ENCODE data around the gene BAG1. TPM values are rescaled to one million over a fixed set of nuclear protein-coding genes. Genes with fewer than 3 reads are reported as not detected.

The BAG1 gene
- total RNA-seq, 1 experiment from 2014 or later, result 55.6 TPM

DNA sequence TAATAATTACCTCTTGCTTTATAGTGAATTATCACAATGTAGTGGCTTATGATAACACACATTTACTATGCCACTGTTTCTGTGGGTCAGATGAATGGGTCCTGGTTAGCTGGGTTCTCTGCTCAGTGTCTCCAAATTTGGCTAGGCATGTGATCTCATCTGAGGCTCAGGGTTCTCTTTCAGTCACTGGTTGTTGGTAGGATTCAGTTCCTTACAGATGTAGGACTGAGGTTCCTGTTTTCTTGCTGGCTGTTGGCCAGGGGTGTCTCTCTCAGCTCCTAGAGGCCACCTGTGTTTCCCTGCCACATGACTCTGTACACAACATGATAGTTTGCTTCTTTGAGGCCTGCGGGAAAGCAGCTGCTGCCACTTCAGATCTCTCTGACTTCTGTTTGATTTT lies 32.9 kb upstream of the BAG1 start:
- Histone ChIP-seq H3K36me3 (ENCODE audit: insufficient read depth, low read length) (peaks cover 55% of the 10 kb centered on the region; the same call in 1 of the 2 replicates), H3K9ac (ENCODE audit: low read length) (peak overlapping the region; percentile 65), H3K9me2 (replicated peaks; ENCODE audit: insufficient read depth, low read length) (no peaks in the 10 kb centered on the region), H2AFZ (ENCODE audit: low read length) (no peak overlapping the region), H4K20me1 (ENCODE audit: insufficient read depth, low read depth, low read length) (peaks cover 16% of the 10 kb centered on the region; the same call in 1 of the 2 replicates), H3K79me2 (ENCODE audit: low read length) (peaks cover 92% of the 10 kb centered on the region), H3K4me2 (ENCODE audit: low read depth, low read length, poor library complexity, severe bottlenecking) (peak overlapping the region; percentile 86), H3K27ac (ENCODE audit: low read length) (peak overlapping the region; percentile 97), H3K4me3 (ENCODE audit: low read length) (peak overlapping the region; percentile 50), H3K9me3 (ENCODE audit: low read length) (no peaks in the 10 kb centered on the region), H3K4me1 (ENCODE audit: low read length) (peaks cover 69% of the 10 kb centered on the region), H3K27me3 (ENCODE audit: low read length) (no peaks in the 10 kb centered on the region)
- DNase-seq, result peak; percentile 93

DNA sequence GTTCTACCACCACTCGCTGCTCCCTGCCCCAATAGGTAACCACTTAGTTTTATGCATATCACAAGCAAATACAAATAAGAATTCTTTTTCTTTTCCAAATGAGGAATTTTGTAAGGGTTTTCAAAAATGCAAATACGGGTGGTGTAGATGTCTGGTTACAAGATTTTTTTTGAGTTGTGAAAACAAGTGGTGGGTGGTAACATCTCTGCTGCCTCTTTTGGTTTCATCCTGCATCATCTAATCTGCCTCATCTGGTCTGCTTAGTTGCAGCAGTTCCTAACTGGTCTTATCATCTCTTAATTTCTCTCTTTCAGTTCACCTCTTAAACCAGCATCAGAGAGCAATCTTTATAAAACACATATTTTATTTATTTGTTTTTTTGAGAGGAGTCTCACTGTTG lies 31.1 kb upstream of the BAG1 start:
- peak; percentile 58 for DNase-seq
- H3K4me3 ChIP-seq (ENCODE audit: low read length), result peak overlapping the region; percentile 50; the same call in 1 of the 2 replicates

DNA sequence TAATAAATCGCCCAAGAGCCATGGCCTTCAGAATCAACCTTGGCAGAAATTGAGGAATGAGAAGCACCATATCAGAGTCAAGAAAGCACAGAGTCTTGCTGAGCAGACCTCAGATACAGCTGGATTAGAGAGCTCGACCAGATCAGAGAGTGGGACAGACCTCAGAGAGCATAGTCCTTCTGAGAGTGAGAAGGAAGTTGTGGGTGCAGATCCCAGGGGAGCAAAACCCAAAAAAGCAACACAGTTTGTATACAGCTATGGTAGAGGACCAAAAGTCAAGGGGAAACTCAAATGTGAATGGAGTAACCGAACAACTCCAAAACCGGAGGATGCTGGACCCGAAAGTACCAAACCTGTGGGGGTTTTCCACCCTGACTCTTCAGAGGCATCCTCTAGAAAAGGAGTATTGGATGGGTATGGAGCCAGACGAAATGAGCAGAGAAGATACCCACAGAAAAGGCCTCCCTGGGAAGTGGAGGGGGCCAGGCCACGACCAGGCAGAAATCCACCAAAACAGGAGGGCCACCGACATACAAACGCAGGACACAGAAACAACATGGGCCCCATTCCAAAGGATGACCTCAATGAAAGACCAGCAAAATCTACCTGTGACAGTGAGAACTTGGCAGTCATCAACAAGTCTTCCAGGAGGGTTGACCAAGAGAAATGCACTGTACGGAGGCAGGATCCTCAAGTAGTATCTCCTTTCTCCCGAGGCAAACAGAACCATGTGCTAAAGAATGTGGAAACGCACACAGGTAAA lies 30.3 kb upstream of the BAG1 start:
- Histone ChIP-seq H3K79me2 (ENCODE audit: low read length) (peaks cover 92% of the 10 kb centered on the region), H2AFZ (ENCODE audit: low read length) (no peak overlapping the region), H4K20me1 (ENCODE audit: insufficient read depth, low read depth, low read length) (peaks cover 6% of the 10 kb centered on the region; the same call in 1 of the 2 replicates), H3K9ac (ENCODE audit: low read length) (peak overlapping the region; percentile 30), H3K4me2 (ENCODE audit: low read depth, low read length, poor library complexity, severe bottlenecking) (peak overlapping the region; percentile 86), H3K27ac (ENCODE audit: low read length) (peak overlapping the region; percentile 97), H3K9me2 (replicated peaks; ENCODE audit: insufficient read depth, low read length) (no peaks in the 10 kb centered on the region), H3K9me3 (ENCODE audit: low read length) (no peaks in the 10 kb centered on the region), H3K36me3 (ENCODE audit: insufficient read depth, low read length) (peaks cover 40% of the 10 kb centered on the region; the same call in 1 of the 2 replicates), H3K4me3 (ENCODE audit: low read length) (peak overlapping the region; percentile 50), H3K4me1 (ENCODE audit: low read length) (peaks cover 84% of the 10 kb centered on the region), H3K27me3 (ENCODE audit: low read length) (no peaks in the 10 kb centered on the region)
- peak; percentile 78 for DNase-seq

More for the DNA sequence above, 31.1 kb upstream of the BAG1 start:
- no peak overlapping the region for H2AFZ ChIP-seq (ENCODE audit: low read length)
- no peaks in the 10 kb centered on the region for H3K9me2 ChIP-seq (replicated peaks; ENCODE audit: insufficient read depth, low read length)
- H3K36me3 ChIP-seq (ENCODE audit: insufficient read depth, low read length), result peaks cover 47% of the 10 kb centered on the region; the same call in 1 of the 2 replicates
- H3K27me3 ChIP-seq (ENCODE audit: low read length), result no peaks in the 10 kb centered on the region
- H3K4me2 ChIP-seq (ENCODE audit: low read depth, low read length, poor library complexity, severe bottlenecking), result peak overlapping the region; percentile 86
- no peaks in the 10 kb centered on the region for H3K9me3 ChIP-seq (ENCODE audit: low read length)
- peaks cover 9% of the 10 kb centered on the region; the same call in 1 of the 2 replicates for H4K20me1 ChIP-seq (ENCODE audit: insufficient read depth, low read depth, low read length)
- H3K9ac ChIP-seq (ENCODE audit: low read length), result no peak overlapping the region; the same call in 1 of the 2 replicates
- H3K4me1 ChIP-seq (ENCODE audit: low read length), result peaks cover 84% of the 10 kb centered on the region
- H3K27ac ChIP-seq (ENCODE audit: low read length), result peak overlapping the region; percentile 97
- peaks cover 97% of the 10 kb centered on the region for H3K79me2 ChIP-seq (ENCODE audit: low read length)

DNA sequence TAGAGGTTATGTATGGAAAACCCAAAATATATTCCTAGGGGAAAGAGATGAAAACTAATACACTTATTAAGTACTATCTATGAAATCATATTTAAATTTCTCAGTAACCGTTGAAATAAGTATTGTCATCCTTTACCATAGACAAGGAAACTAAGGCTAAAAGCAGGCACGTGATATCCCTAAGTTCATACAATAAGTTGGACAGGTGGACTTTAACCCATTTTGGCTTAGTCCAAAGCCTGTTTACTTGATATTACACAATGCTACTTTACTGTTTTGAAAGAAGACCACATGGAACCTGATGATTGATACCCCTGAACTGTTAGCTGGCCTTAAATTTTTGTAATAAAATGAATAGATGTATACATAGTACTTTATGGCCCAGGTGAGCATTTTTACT lies 29.3 kb upstream of the BAG1 start:
- Histone ChIP-seq H2AFZ (ENCODE audit: low read length) (no peak overlapping the region), H3K9me2 (replicated peaks; ENCODE audit: insufficient read depth, low read length) (no peaks in the 10 kb centered on the region), H3K4me2 (ENCODE audit: low read depth, low read length, poor library complexity, severe bottlenecking) (peak overlapping the region; percentile 86), H3K27me3 (ENCODE audit: low read length) (no peaks in the 10 kb centered on the region), H3K4me3 (ENCODE audit: low read length) (peak overlapping the region; percentile 50), H3K4me1 (ENCODE audit: low read length) (peaks cover 87% of the 10 kb centered on the region), H3K9me3 (ENCODE audit: low read length) (no peaks in the 10 kb centered on the region), H3K79me2 (ENCODE audit: low read length) (peaks cover 82% of the 10 kb centered on the region), H3K36me3 (ENCODE audit: insufficient read depth, low read length) (peaks cover 29% of the 10 kb centered on the region; the same call in 1 of the 2 replicates), H3K27ac (ENCODE audit: low read length) (peak overlapping the region; percentile 97), H4K20me1 (ENCODE audit: insufficient read depth, low read depth, low read length) (peaks cover 6% of the 10 kb centered on the region; the same call in 1 of the 2 replicates), H3K9ac (ENCODE audit: low read length) (peak overlapping the region; percentile 30; the same call in 1 of the 2 replicates)
- DNase-seq, result no peak

DNA sequence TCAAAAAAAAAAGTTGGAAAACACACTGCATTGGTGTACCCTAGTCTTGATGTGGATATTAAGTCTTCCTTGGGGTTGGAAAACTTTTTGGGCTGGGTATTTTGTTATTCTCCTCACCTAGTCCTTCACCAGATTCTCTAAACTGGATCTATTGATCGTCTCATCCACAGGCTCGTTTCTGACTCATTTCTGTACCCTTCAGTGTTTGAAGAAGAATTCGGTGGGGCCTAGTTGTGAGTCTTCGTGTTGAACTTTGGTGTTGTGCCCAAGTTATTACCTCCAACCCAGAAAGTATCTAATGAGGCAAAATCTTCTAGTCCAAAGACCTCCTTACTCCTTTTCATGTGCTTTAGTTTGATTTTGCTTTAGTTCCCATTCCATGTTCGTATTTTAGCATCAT lies 27.4 kb upstream of the BAG1 start:
- peaks cover 18% of the 10 kb centered on the region; the same call in 1 of the 2 replicates for H3K36me3 ChIP-seq (ENCODE audit: insufficient read depth, low read length)
- DNase-seq, result no peak
- H3K9me2 ChIP-seq (replicated peaks; ENCODE audit: insufficient read depth, low read length), result no peaks in the 10 kb centered on the region
- H3K9ac ChIP-seq (ENCODE audit: low read length), result no peak overlapping the region
- H4K20me1 ChIP-seq (ENCODE audit: insufficient read depth, low read depth, low read length), result no peaks in the 10 kb centered on the region
- H3K9me3 ChIP-seq (ENCODE audit: low read length), result no peaks in the 10 kb centered on the region
- H3K4me1 ChIP-seq (ENCODE audit: low read length), result peaks cover 73% of the 10 kb centered on the region
- H3K4me3 ChIP-seq (ENCODE audit: low read length), result peak overlapping the region; percentile 78; the same call in 1 of the 2 replicates
- H3K4me2 ChIP-seq (ENCODE audit: low read depth, low read length, poor library complexity, severe bottlenecking), result peak overlapping the region; percentile 86
- H2AFZ ChIP-seq (ENCODE audit: low read length), result no peak overlapping the region
- H3K27ac ChIP-seq (ENCODE audit: low read length), result peak overlapping the region; percentile 97
- peaks cover 65% of the 10 kb centered on the region for H3K79me2 ChIP-seq (ENCODE audit: low read length)
- H3K27me3 ChIP-seq (ENCODE audit: low read length), result no peaks in the 10 kb centered on the region

DNA sequence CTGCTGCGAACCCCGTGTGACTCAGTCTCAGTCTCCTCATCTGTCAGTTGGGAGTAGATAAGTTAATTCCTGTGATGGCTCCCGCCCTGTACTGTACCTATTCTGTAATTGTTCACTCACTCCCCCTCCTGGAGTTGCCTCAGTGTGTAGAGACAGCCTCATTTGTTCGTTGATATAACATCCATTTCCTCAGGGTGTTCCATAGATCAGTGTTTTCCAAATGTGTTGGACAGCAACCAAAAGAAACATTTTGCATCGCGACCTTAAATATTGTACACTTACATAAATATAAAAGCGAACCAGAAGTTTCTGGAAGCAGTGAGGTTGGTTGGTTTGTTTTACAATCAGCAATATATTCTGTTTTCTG lies 26.5 kb upstream of the BAG1 start:
- H3K79me2 ChIP-seq (ENCODE audit: low read length), result peaks cover 56% of the 10 kb centered on the region
- H3K4me1 ChIP-seq (ENCODE audit: low read length), result peaks cover 64% of the 10 kb centered on the region
- H3K9ac ChIP-seq (ENCODE audit: low read length), result peak overlapping the region; percentile 83

DNA sequence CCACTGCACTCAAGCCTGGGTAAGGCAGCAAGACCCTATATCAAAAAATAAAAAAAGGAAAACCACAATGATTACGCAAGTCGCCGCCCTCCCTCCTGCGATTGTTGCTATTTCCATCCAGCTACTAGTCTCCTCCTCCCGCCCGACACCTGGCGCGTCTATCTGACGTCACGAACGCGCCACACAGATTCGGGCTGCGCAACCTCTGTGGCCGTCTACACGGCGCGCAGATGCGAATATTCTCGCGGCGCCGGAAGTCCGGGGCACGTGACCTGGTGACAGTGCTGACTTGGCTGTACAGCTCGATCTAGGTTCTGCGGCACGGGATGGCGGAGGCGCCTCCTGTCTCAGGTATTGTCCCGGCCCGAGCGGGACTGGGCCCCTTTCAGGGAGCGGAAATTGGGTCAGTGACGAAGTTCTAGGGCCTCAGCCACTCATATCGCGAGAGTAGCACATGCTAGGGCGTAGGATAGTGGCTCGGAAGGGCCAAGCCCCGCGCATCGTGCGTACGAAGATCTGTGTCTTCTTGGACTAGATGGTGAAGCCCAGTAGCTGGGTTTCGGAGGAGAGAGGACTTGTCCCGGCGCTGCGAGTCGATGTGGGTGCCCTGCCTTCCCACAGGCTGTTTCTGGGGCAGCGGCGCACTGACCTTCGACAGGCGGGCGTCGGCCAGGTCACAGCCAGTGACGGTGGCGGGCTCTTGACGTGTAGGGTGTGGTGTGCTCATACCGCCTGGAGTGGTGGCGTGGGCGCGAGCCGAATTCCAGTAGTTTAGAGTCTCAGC lies 25.9 kb upstream of the BAG1 start, which contains the start of gene NFX1:
NFX1 (plus strand) TSS at position 270 of the 784 bp plus-strand sequence; CDS start at position 327, 57 bp downstream.
- Histone ChIP-seq H3K9ac (ENCODE audit: low read length) (peak within 1 kb of the TSS; percentile 83), H3K4me1 (ENCODE audit: low read length) (peaks cover 58% of the 10 kb centered on the region), H3K36me3 (ENCODE audit: insufficient read depth, low read length) (peaks cover 18% of the 10 kb centered on the region; the same call in 1 of the 2 replicates), H3K4me2 (ENCODE audit: low read depth, low read length, poor library complexity, severe bottlenecking) (peak within 1 kb of the TSS; percentile 86), H3K27ac (ENCODE audit: low read length) (peak within 1 kb of the TSS; percentile 97), H3K4me3 (ENCODE audit: low read length) (peak within 1 kb of the TSS; percentile 78), H3K9me2 (replicated peaks; ENCODE audit: insufficient read depth, low read length) (no peaks in the 10 kb centered on the region), H2AFZ (ENCODE audit: low read length) (no peak within 1 kb of the TSS), H3K27me3 (ENCODE audit: low read length) (no peaks in the 10 kb centered on the region), H3K9me3 (ENCODE audit: low read length) (no peaks in the 10 kb centered on the region), H3K79me2 (ENCODE audit: low read length) (peaks cover 51% of the 10 kb centered on the region), H4K20me1 (ENCODE audit: insufficient read depth, low read depth, low read length) (no peaks in the 10 kb centered on the region)
- peak; percentile 99 for DNase-seq

More for the DNA sequence above, 26.5 kb upstream of the BAG1 start:
- Histone ChIP-seq H3K9me3 (ENCODE audit: low read length) (no peaks in the 10 kb centered on the region), H4K20me1 (ENCODE audit: insufficient read depth, low read depth, low read length) (no peaks in the 10 kb centered on the region), H3K27me3 (ENCODE audit: low read length) (no peaks in the 10 kb centered on the region), H3K9me2 (replicated peaks; ENCODE audit: insufficient read depth, low read length) (no peaks in the 10 kb centered on the region), H3K4me2 (ENCODE audit: low read depth, low read length, poor library complexity, severe bottlenecking) (peak overlapping the region; percentile 86), H3K27ac (ENCODE audit: low read length) (peak overlapping the region; percentile 97), H3K36me3 (ENCODE audit: insufficient read depth, low read length) (peaks cover 18% of the 10 kb centered on the region; the same call in 1 of the 2 replicates), H3K4me3 (ENCODE audit: low read length) (peak overlapping the region; percentile 78), H2AFZ (ENCODE audit: low read length) (no peak overlapping the region)
- no peak for DNase-seq

DNA sequence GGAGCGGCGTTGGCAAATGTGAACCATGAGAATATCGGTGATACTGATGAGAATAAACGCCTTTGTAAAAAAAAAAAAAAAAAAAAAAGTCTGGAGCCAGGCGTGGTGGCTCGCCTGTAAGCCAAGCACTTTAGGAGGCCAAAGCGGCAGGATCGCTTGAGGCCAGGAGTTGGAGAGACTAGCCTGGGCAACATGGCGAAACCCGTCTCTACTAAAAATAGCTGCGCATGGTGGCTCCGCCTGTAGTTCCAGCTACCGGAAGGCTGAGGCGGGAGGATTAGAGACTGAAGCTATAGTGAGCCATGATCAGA lies 25.4 kb upstream of the BAG1 start:
- Histone ChIP-seq H3K27ac (ENCODE audit: low read length) (peak overlapping the region; percentile 97), H3K9me3 (ENCODE audit: low read length) (no peaks in the 10 kb centered on the region), H2AFZ (ENCODE audit: low read length) (no peak overlapping the region), H3K9me2 (replicated peaks; ENCODE audit: insufficient read depth, low read length) (no peaks in the 10 kb centered on the region), H3K79me2 (ENCODE audit: low read length) (peaks cover 45% of the 10 kb centered on the region), H3K27me3 (ENCODE audit: low read length) (no peaks in the 10 kb centered on the region), H3K4me1 (ENCODE audit: low read length) (peaks cover 52% of the 10 kb centered on the region), H3K4me2 (ENCODE audit: low read depth, low read length, poor library complexity, severe bottlenecking) (peak overlapping the region; percentile 86), H3K4me3 (ENCODE audit: low read length) (peak overlapping the region; percentile 78), H4K20me1 (ENCODE audit: insufficient read depth, low read depth, low read length) (no peaks in the 10 kb centered on the region), H3K36me3 (ENCODE audit: insufficient read depth, low read length) (peaks cover 14% of the 10 kb centered on the region; the same call in 1 of the 2 replicates), H3K9ac (ENCODE audit: low read length) (peak overlapping the region; percentile 83)
- no peak for DNase-seq
